GM20431 (cell line): ENCODE data around the gene PABPC3.

Source experiments
- in situ Hi-C: fragments of 300-500 bp; cut with MseI, MboI; formaldehyde crosslinking; loops from one replicate; pipeline ENCODE4 v1.15.0; 2020; ENCODE audit warnings: low sequenced_read_pairs; ENCODE audit not compliant: unreplicated experiment

The PABPC3 gene

GRCh38 chr13:25110956-25111584, 15.1 kb downstream of the PABPC3 start:
- in situ Hi-C loops, result no loop called here

- in situ Hi-C loops, result no loop called here
These were observed 15.6 kb downstream of the PABPC3 start for GRCh38 chr13:25111585-25111956.

GRCh38 chr13:25112695-25113255, 16.8 kb downstream of the PABPC3 start:
- in situ Hi-C loops, result no loop called here

GRCh38 chr13:25114220-25114619, 18.3 kb downstream of the PABPC3 start:
- in situ Hi-C loops, result no loop called here

GRCh38 chr13:25116044-25116443, 20.1 kb downstream of the PABPC3 start:
- in situ Hi-C loops, result no loop called here

- in situ Hi-C loops, result no loop called here
These were observed 21.4 kb downstream of the PABPC3 start for GRCh38 chr13:25117312-25117711.

DNA sequence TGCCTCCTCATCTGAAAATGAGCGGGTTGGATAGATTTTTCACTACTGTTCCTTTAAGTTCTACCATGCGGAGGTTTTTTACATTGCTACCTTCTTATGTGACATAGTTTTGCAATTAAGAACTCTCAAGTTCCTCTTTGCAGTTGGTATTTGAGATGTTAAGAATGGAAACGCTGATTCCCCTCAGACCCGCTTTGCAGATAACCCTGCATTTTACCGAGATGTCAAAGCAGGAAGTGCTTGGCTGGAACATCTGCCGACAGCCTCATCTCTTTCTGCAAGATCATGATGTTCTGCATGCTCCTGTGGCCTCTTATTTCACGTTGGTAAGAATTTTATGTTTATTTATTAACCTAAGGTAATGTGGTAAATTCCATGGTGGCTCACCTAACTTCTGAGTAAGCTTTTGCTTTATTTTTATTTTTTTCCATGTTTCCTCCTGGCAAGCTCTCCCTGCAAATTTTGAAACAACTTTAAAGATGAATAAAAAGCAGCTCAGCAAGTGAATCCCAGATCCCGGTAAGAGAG, 22.5 kb downstream of the PABPC3 start:
- in situ Hi-C loops, result no loop called here

GRCh38 chr13:25130944-25131343, 35.0 kb downstream of the PABPC3 start:
- in situ Hi-C loops, result no loop called here

DNA sequence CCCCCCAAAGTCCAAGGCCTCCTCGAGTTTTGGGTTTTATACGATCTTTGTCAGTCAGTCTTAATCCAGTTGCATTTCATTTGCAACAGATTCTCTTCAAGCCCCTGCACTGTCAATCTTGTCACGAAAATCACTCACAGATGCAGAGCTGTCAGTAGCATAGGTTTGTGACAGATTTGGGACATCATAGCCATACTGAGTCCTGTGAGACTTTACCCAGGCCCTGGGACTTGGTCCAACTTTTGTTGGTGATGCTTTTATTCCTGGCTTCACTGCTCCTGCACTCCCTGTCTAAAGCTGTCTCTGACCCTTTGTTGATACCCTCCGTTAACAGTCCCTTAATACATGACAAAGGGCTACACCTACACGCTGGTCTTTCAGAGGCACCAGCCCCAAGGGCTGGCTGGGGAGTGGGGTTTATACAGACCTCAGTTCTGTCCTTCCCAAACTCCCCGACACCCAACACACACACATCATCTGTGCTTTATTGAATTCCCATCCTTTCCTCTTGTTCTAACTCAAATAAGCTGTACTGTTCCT, 36.0 kb downstream of the PABPC3 start:
- in situ Hi-C loops, result no loop called here

DNA sequence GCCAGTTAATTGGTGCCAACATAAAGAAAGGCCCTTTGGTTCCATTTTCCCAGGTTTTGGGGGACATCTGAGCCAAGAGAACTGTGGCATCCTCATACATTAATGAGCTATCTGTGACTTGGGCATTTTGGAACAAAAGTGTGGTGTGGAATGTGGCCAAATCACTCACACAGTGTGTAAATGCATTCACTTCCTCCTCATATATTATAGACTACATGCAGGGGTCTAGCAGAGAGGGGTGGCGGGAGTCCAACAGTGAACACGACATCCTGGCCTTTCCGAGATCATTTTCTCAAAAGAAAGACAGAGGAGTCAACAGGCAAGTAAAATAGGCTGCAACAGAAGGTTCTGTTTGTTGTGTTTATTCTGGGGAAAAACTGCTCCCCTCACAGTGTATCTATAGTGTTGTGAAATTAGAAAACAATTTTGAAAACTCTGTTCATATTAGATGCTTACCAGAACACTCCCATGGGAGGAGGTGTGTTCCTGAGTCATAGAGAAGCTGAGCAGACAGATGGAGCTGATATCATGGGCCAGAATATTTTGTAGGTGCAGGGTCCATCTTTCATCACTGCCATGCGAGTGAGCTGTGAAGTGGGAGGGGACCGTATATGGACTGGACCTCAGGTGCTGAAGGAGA, 36.9 kb downstream of the PABPC3 start:
- in situ Hi-C loops, result no loop called here

GRCh38 chr13:25135896-25136295, 40.0 kb downstream of the PABPC3 start:
- in situ Hi-C loops, result no loop called here

DNA sequence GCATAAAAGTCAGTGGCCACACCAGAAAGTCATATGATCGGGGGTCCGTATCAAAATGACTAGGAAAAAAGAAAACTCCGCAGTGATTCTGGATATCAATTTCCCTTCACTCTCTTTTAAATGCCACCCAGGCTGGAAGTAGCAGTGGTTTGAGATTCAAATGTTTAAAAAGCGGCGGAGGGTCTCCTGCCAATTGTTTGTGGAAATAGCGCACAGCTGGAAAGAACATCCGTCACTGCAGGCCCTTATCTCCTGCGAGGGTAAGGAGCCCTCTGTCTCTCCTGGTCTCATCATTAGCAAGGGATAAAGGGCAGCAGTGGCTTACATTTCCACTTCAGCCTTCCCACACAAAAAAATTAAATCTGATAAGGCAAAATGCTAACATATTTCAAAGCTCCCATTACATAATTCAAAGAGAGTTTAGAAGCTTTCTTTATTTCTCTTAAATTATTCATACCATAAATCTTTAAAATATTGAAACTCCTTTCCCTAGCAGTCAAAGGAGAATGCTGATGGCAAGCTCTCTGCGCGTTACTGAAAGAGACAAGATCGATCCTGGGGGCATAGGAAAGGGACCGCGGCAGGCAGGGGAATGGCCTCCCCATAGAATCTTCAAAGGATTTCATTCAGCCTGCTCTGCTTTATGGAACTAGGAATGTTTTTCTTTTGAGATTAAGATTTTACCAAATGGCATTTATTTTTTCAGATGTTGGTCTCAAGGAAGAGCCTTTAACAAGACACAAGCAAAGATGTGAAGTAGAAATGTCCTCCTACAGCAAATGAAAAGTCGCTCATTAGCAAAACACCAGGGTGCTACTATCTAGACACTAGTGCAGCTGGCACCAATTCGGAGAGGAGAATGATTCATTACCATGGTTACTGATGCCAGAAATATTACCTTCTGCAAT, 41.2 kb downstream of the PABPC3 start:
- in situ Hi-C loops, result no loop called here

- in situ Hi-C loops, result no loop called here
These were observed 41.8 kb downstream of the PABPC3 start for GRCh38 chr13:25137788-25138115.

GRCh38 chr13:25141042-25141441, 45.1 kb downstream of the PABPC3 start:
- in situ Hi-C loops, result no loop called here

GRCh38 chr13:25143706-25144105, 47.8 kb downstream of the PABPC3 start:
- in situ Hi-C loops, result no loop called here

GRCh38 chr13:25147638-25148401, 51.9 kb downstream of the PABPC3 start:
- in situ Hi-C loops, result no loop called here

DNA sequence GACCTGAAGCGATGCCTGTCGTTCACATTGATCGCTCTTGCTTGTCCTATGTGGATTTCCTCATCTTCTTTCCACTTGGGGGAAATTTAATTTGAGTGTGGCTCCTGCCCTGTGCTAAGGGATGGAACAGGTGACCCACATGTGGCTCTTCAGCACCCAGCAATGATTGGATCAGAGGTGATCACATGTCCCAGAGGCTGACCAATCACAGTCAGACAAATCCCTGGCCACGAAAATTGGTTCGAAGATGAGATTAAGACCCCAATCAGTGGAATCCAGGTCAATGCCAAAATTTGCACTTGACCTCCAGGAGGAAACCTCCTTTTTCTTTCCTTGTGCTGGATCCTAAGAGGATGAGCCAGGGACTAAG, 52.5 kb downstream of the PABPC3 start:
- in situ Hi-C loops, result no loop called here
